Skin epidermis (tissue), 12 donors: ENCODE data around the gene ENPEP.

Experiments
- H3K27ac ChIP-seq, 21 experiments: fragments of 200-600 bp; sonication (generic) in 11 of 21; one replicate each; pipeline ENCODE4 v1.5.0; 2020; ENCODE audit warnings: mild to moderate bottlenecking in 3 of 21, inconsistent platforms in 2 of 21, moderate library complexity in 2 of 21
- H3K4me3 ChIP-seq, 7 experiments: fragments of 200-600 bp; sonication (generic) in 2 of 7; one replicate each; pipeline ENCODE4 v1.5.0; 2020; ENCODE audit warnings: inconsistent platforms in 2 of 7, mild to moderate bottlenecking in 2 of 7, moderate library complexity in 1 of 7

Gene ENPEP

GRCh38 chr4:110595583-110595982 lies 119.6 kb downstream of the ENPEP start:
- no peak overlapping the region for H3K4me3 ChIP-seq

DNA sequence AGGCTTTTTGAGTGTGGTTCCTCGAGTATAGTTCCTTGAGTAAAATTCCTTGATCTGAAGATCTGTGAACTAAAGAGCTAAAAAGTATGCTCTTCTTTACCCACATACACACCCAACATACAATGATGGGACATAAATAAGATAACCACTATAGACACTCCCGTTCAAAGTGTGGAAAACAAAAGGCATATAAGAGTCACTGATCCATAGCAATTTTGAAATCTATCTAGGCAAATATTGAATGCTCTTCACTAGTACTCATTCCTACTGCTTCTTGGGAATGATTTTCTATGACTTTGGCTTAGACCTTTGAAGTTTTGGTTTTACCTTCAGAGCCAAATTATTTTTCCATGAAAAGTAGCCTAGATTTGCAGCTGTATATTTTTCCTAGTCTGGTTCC lies 120.5 kb downstream of the ENPEP start:
- no peak overlapping the region for H3K27ac ChIP-seq
- no peak overlapping the region for H3K4me3 ChIP-seq

More at GRCh38 chr4:110595583-110595982, 119.6 kb downstream of the ENPEP start:
- H3K27ac ChIP-seq, result no peak overlapping the region

DNA sequence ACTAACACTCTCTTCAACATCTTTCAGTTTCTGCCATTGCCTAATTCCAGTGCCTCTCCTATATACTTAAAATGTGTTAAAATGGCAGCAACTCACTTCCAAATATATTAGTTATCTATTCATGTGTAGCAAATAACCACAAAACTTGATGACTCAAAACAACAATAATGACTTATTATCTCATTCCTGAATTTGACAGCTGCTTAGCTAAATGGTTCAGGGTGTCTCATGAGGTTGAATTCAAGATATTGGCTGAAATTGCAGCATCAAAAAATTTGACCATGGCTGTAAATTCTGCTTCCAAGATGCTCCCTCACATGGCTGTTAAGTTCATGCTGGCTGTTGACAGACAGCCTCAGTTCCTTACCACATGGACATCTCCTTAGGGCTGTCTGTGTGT lies 121.6 kb downstream of the ENPEP start:
- Histone ChIP-seq H3K4me3 (no peak overlapping the region), H3K27ac (no peak overlapping the region)

DNA sequence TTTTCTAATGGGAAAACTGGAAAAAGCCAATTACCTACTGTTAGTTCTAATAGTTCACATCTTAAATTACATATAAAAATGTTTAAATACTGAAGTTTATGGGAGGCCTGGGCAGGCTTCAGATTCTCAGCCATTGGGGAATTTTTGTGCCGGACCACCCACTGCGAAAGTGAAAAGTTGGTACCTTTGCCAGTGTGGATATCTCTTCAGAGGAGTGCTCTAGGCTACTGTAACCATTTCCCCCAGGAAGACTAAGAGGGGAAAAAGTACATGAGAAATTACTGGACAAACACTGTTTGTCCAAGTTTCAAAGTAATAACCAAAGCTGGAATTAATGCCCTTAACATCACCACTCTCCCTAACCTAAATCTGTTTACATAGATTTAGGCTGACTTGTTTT lies 126.1 kb downstream of the ENPEP start:
- H3K4me3 ChIP-seq, result no peak overlapping the region

DNA sequence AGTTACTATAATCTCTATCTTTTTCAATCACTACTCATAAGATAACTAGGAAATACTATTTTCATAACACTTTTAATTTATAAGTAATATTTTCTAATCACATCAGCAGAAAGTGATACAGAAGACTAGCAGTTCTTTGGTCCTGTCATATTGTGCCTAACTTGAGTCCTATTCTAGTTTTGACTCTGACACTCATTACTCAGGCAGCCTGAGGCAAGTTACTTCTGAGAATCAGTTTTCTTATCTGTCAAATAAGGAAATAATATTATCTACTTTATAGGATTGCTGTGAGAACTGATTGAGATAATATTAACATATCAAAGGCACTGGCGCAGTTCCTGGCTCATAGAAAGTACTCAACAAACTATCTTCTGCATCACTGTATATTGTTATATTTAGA lies 129.1 kb downstream of the ENPEP start:
- no peak overlapping the region for H3K4me3 ChIP-seq
- no peak overlapping the region for H3K27ac ChIP-seq

More for the DNA sequence above, 126.1 kb downstream of the ENPEP start:
- no peak overlapping the region for H3K27ac ChIP-seq

- Histone ChIP-seq H3K27ac (no peak overlapping the region), H3K4me3 (no peak overlapping the region)
These were observed 133.2 kb downstream of the ENPEP start for GRCh38 chr4:110609044-110609750.

GRCh38 chr4:110610620-110610939 lies 134.6 kb downstream of the ENPEP start:
- Histone ChIP-seq H3K27ac (no peak overlapping the region), H3K4me3 (no peak overlapping the region)

DNA sequence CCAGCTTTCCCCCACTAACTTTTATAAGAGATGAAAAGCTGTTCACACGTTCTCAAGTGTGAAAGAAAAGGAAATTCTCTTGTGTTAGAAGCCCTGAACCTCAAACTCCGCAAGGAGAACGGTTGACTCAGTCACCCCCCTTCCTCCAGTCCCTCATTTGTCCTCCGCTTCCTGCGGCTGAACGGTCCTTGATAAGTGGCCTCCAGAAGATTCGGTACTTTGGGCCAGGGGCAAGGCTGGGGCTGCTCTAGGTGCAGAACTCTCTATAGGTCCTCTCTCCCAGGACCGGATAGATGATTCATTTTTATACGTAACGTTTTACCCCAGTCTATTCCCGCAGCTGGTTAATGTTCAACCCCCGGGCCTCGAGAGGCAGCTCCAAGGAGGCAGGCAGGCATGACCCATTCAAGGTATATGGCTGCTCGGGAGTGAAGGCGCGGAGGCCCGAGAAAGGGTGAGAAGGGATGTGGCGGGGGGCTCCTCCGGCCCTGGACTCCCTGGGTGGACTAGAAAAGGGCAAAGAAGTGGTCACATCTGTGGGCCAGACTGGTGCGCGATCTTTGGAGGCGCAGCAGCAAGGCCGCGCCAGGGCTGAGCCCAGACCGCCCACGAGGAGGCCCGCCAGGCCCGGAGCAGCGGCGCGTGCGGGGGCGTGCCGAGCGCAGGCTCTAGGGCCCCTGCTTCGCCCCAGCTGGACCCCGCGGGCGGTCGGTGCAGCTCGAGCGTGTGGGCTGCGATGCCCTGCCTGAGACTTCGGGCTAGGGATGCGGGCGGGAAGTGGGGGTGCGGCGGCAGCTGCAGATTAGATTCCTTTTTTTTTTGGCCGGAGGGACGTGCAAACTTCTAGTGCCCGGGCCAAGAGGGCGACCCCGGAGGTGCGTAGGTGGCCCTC lies 135.2 kb downstream of the ENPEP start:
- Histone ChIP-seq H3K27ac (no peak overlapping the region), H3K4me3 (no peak overlapping the region)

DNA sequence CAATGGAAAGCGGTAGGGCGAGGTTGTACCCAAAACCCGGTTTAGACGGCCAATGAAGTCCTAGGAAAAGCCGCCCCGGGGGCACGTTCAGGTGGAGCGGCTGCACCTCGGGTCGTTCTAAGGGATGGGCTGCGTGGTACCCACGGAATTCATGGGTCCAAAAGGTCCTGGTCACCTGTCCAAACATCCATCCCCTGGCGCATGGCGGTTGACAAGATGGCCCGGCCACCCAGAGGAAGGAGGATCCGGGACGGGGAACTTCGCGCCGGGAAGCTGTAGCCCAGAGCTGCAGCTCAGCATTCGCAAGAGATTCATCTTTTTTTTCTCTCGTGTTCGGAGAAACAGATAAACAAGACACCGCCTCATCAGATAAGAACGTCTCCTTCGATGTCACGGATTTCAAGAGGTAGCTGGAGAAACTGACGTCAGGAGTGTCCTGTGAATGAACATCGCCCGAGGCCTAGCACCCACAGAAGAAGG lies 136.1 kb downstream of the ENPEP start:
- Histone ChIP-seq H3K4me3 (no peak overlapping the region), H3K27ac (no peak overlapping the region)

- Histone ChIP-seq H3K4me3 (no peak overlapping the region), H3K27ac (no peak overlapping the region)
These were observed 136.8 kb downstream of the ENPEP start for GRCh38 chr4:110612631-110613269.

GRCh38 chr4:110613745-110614144 lies 137.8 kb downstream of the ENPEP start:
- no peak overlapping the region for H3K4me3 ChIP-seq
- H3K27ac ChIP-seq, result no peak overlapping the region

- no peak overlapping the region for H3K27ac ChIP-seq
- H3K4me3 ChIP-seq, result no peak overlapping the region
These were observed 138.4 kb downstream of the ENPEP start for GRCh38 chr4:110614173-110614963.
